ENCODE measurements around the gene GFAP.
A peak's percentile ranks its signal among the peaks of the same experiment; 100 is the strongest.

GRCh38 chr17:44947461-44948314 lies 32.4 kb upstream of the GFAP start, which contains the start of gene KIF18B:
- TF ChIP-seq POLR2A (IDR thresholded peaks at IDR 0.05; ENCODE audit: low read depth, low read length) (peak; percentile 89), TAF1 (IDR thresholded peaks at IDR 0.05; ENCODE audit: borderline replicate concordance, low read depth, low read length) (peak; percentile 57)
